HepG2 (cell line): Measurements from ENCODE around the gene CORO1C. TPM values are rescaled to one million over a fixed set of nuclear protein-coding genes. Genes with fewer than 3 reads are reported as not detected.

Experiments
- ATAC-seq: fragments of 200-7000 bp; cut with Tn5 transposase; 3 replicates; pipeline ENCODE4 v1.9.1; 2020; ENCODE audit warnings: mild to moderate bottlenecking, moderate library complexity
- BruUV-seq: library from RNA; stranded (reverse); fragments of 400-500 nt; replicated peaks from 2 replicates; lab custom pipeline; 2021; lab: Mats Ljungman, UMichigan
- CTCF ChIA-PET: fragments of 300-600 bp; formaldehyde crosslinking; extraction: SDS; loops from one replicate; lab custom pipeline; 2021; ENCODE audit warnings: low total read pairs, inconsistent platforms, low intra/inter-chr PET ratio; lab: Yijun Ruan, JAX
- POLR2A ChIA-PET: fragments of 350-600 bp; sonication (Branson Sonifier 250); formaldehyde crosslinking; loops from one replicate; lab custom pipeline; 2020; ENCODE audit warnings: antibody characterized with exemption, inconsistent platforms; lab: Yijun Ruan, JAX
- DNase-seq: peaks from one replicate; pipeline ENCODE4 v3.0.0-alpha.2; 2015; ENCODE audit warnings: low spot score
- FAIRE-seq: peaks from 3 replicates; lab custom pipeline; 2011; peaks lifted over from hg19 to GRCh38; lab: Jason Lieb, UNC
- H2AFZ ChIP-seq: one replicate; pipeline ENCODE4 v1.6.1; 2011; ENCODE audit warnings: low read length, inconsistent platforms
- H3K27ac ChIP-seq: fragments of 300-600 bp; 3 replicates; pipeline ENCODE4 v1.8.0; 2011; ENCODE audit warnings: mixed run types, mild to moderate bottlenecking, mixed read lengths, low read length, inconsistent platforms; ENCODE audit not compliant: insufficient read depth; ENCODE audit errors: extremely low read length
- H3K27me3 ChIP-seq, 2 experiments: fragments of 200-600 bp in 1 of 2; 2 replicates in 1 of 2; 3 replicates in 1 of 2; pipeline versions ENCODE4 v1.6.0 to v1.8.0; 2011; ENCODE audit warnings: low read length in 2 of 2, mild to moderate bottlenecking in 2 of 2, moderate library complexity in 2 of 2, inconsistent platforms in 1 of 2; ENCODE audit not compliant: insufficient read depth in 2 of 2, control insufficient read depth in 1 of 2
- H3K36me3 ChIP-seq, 2 experiments: fragments of 200-600 bp in 1 of 2; replicated peaks in 1 of 2; 2 replicates in 1 of 2; 3 replicates in 1 of 2; pipeline versions ENCODE4 v1.5.1 to v1.8.0; 2011; ENCODE audit warnings: low read length in 2 of 2, inconsistent platforms in 1 of 2; ENCODE audit not compliant: insufficient read depth in 2 of 2, control insufficient read depth in 1 of 2
- H3K4me1 ChIP-seq: 2 replicates; pipeline ENCODE4 v1.5.1; 2012; ENCODE audit warnings: low read length, inconsistent platforms; ENCODE audit not compliant: insufficient read depth
- H3K4me2 ChIP-seq: 2 replicates; pipeline ENCODE4 v1.6.0; 2011; ENCODE audit warnings: low read depth, low read length, inconsistent platforms
- H3K4me3 ChIP-seq, 3 experiments: fragments of 200-600 bp in 1 of 3; sonication (generic), shearing (Covaris generic) in 1 of 3; replicated peaks in 1 of 3; 2 replicates each; pipeline ENCODE4 v1.5.1; 2011 to 2016; ENCODE audit warnings: low read length in 3 of 3, inconsistent platforms in 2 of 3, low read depth in 2 of 3, mild to moderate bottlenecking in 2 of 3, control low read depth in 1 of 3, mixed read lengths in 1 of 3; ENCODE audit not compliant: insufficient read depth in 1 of 3
- H3K79me2 ChIP-seq: one replicate; pipeline ENCODE4 v1.6.1; 2011; ENCODE audit warnings: low read length, inconsistent platforms; ENCODE audit not compliant: insufficient read depth
- H3K9ac ChIP-seq: 2 replicates; pipeline ENCODE4 v1.6.0; 2011; ENCODE audit warnings: mild to moderate bottlenecking, low read depth, low read length, inconsistent platforms; ENCODE audit not compliant: insufficient read depth
- H3K9me3 ChIP-seq: 2 replicates; pipeline ENCODE4 v1.5.1; 2012; ENCODE audit warnings: mild to moderate bottlenecking, low read length
- H4K20me1 ChIP-seq: 2 replicates; pipeline ENCODE4 v1.6.0; 2011; ENCODE audit warnings: inconsistent platforms, mild to moderate bottlenecking, low read length, moderate library complexity; ENCODE audit not compliant: insufficient read depth
- FOSL1 ChIP-seq: sonication (generic); formaldehyde crosslinking; IDR thresholded peaks from 2 replicates; pipeline ENCODE4 v1.9.0; 2021; ENCODE audit warnings: missing genetic modification reagents, borderline replicate concordance
- HMGXB3 ChIP-seq: sonication (generic); formaldehyde crosslinking; IDR thresholded peaks from 2 replicates; pipeline ENCODE4 v1.4.0; 2020; ENCODE audit warnings: missing genetic modification reagents, borderline replicate concordance
- KDM1A ChIP-seq: IDR thresholded peaks from 2 replicates; pipeline ENCODE4 v1.6.1; 2016; ENCODE audit warnings: missing compliant biosample characterization
- KDM3A ChIP-seq: IDR thresholded peaks from 2 replicates; pipeline ENCODE4 v1.6.1; 2018; ENCODE audit warnings: low read depth, missing compliant biosample characterization
- PLRG1 ChIP-seq: fragments of 450-650 bp; conservative IDR thresholded peaks from 2 replicates; pipeline ENCODE4 v1.6.1; 2016
- TGIF2 ChIP-seq: IDR thresholded peaks from 2 replicates; pipeline ENCODE4 v1.6.1; 2016; ENCODE audit warnings: control low read depth, missing compliant biosample characterization
- ZC3H4 ChIP-seq: sonication (generic); formaldehyde crosslinking; IDR thresholded peaks from 2 replicates; pipeline ENCODE4 v1.4.0; 2020; ENCODE audit warnings: missing genetic modification reagents, borderline replicate concordance
- ZNF136 ChIP-seq: sonication (generic); formaldehyde crosslinking; IDR thresholded peaks from 2 replicates; pipeline ENCODE4 v1.8.1; 2022; ENCODE audit warnings: low read depth, mild to moderate bottlenecking, moderate library complexity, missing genetic modification reagents
- ZNF678 ChIP-seq: sonication (generic); formaldehyde crosslinking; IDR thresholded peaks from 2 replicates; pipeline ENCODE4 v1.4.0; 2020; ENCODE audit warnings: mild to moderate bottlenecking, missing genetic modification reagents
- ZNF816 ChIP-seq: sonication (generic); formaldehyde crosslinking; IDR thresholded peaks from 2 replicates; pipeline ENCODE4 v1.8.0; 2022; ENCODE audit warnings: missing genetic modification reagents, mild to moderate bottlenecking, borderline replicate concordance
- WGBS: methylation state at CpG from one replicate; pipeline ENCODE4 v1.1.6; 2017; ENCODE audit warnings: low lambda C conversion rate; 5-methylcytosine and 5-hydroxymethylcytosine counted together
- in situ Hi-C: cut with HindIII; loops from 2 replicates; pipeline ENCODE4 v1.10.0; 2017; ENCODE audit warnings: low pct_unique_long_range_greater_than_20kb; ENCODE audit not compliant: extremely low pct_ligation_motif_present
- intact Hi-C: fragments of 100-400 bp; cut with micrococcal nuclease; formaldehyde crosslinking; loops from one replicate; pipeline ENCODE4 v1.10.0; 2022; ENCODE audit not compliant: unreplicated experiment
- polyA plus RNA-seq, 8 experiments: library from polyadenylated mRNA; depleted of rRNA in 3 of 8; stranded (reverse) in 7 of 8; unstranded in 1 of 8; fragments of >200 nt; fragmentation: Illumina TruSeq in 4 of 8; extraction: Trizol in 4 of 8; gene quantifications; 2 replicates each; pipeline versions ENCODE4 v1.2.1 to v1.2.3, GENCODE V29; 2011 to 2016; ENCODE audit warnings: low read depth in 4 of 8, missing spikeins in 1 of 8, mixed read lengths in 1 of 8; ENCODE audit not compliant: insufficient read depth in 1 of 8
- total RNA-seq, 5 experiments: library from RNA; depleted of rRNA; stranded (reverse); fragments of >200 nt; fragmentation: Illumina TruSeq; extraction: Trizol; gene quantifications; 2 replicates each; pipeline ENCODE4 v1.2.3, GENCODE V29; 2016; ENCODE audit warnings: low read depth in 1 of 5

CORO1C gene
- total and polyA plus RNA-seq, 2 of the 13 experiments (the other 11 are each of a cell fraction or from before 2014, with no cell fraction given) = 73.7 to 131 TPM

- no peak overlapping the region for H2AFZ ChIP-seq
- no peak for ATAC-seq
- H3K4me3 ChIP-seq = no peak overlapping the region
- no peak overlapping the region for H3K27ac ChIP-seq
- POLR2A ChIA-PET = interaction anchor here (1.1 kb wide), 1 partner anchor 34 kb away, joined by 4 read pairs; no protein-coding TSS in a partner anchor
- no peak for FAIRE-seq
- no peaks in the 10 kb centered on the region for H3K9me3 ChIP-seq
- intact Hi-C loops = no loop called here
- no peak for DNase-seq
- H3K4me2 ChIP-seq = no peak overlapping the region
- no peaks in the 10 kb centered on the region for H3K27me3 ChIP-seq
- H3K9ac ChIP-seq = no peak overlapping the region
- peaks cover 73% of the 10 kb centered on the region for H4K20me1 ChIP-seq
- peaks cover 88% of the 10 kb centered on the region for H3K4me1 ChIP-seq
- no peak for TF ChIP-seq PLRG1
- TF ChIP-seq HMGXB3 (CRISPR knock-in tag) = no peak
- CTCF ChIA-PET = no interaction called here
- no peaks in the 10 kb centered on the region; a peak in 1 of 5 replicates for H3K36me3 ChIP-seq
- BruUV-seq = no TSS peak
- peaks cover 96% of the 10 kb centered on the region for H3K79me2 ChIP-seq
- in situ Hi-C loops = loop anchor here (5.0 kb wide), 1 partner anchor 58 kb away; no protein-coding TSS in a partner anchor
These were observed 6.5 kb downstream of the CORO1C start for GRCh38 chr12:108724890-108725151.

- Histone ChIP-seq H3K9me3 (no peaks in the 10 kb centered on the region), H3K27ac (peak overlapping the region; percentile 28), H3K79me2 (peaks cover 96% of the 10 kb centered on the region), H3K4me1 (peaks cover 88% of the 10 kb centered on the region), H3K27me3 (no peaks in the 10 kb centered on the region), H3K4me2 (peak overlapping the region; percentile 34; the same call in 1 of the 2 replicates), H2AFZ (no peak overlapping the region), H3K36me3 (peaks cover 0 to 5% of the 10 kb centered on the region in 2 experiments; a peak in 1 of 5 replicates), H3K9ac (no peak overlapping the region)
- ChIA-PET POLR2A (no interaction called here), CTCF (no interaction called here)
- in situ Hi-C loops = no loop called here
- FAIRE-seq (no peak), DNase-seq (no peak), ATAC-seq (peak; percentile 75)
- no TSS peak for BruUV-seq
- TF ChIP-seq ZC3H4 (CRISPR knock-in tag) (no peak), KDM3A (CRISPR knock-in tag) (no peak), KDM1A (CRISPR knock-in tag) (no peak), ZNF816 (CRISPR knock-in tag) (no peak), ZNF678 (CRISPR knock-in tag) (no peak), TGIF2 (CRISPR knock-in tag) (no peak), FOSL1 (no peak), ZNF136 (CRISPR knock-in tag) (no peak)
- TF ChIP-seq, all 625 proteins: peak for 0
- Histone ChIP-seq H3K4me3 (no peak overlapping the region), H4K20me1 (peaks cover 70% of the 10 kb centered on the region)
- intact Hi-C loops = no loop called here
- 68% methylated on average over 3 of the region's 3 CpGs for WGBS
These were observed 7.0 kb downstream of the CORO1C start for GRCh38 chr12:108724054-108724889.
